GM18520 (cell line): ENCODE measurements around the gene UBE2D2.

Experiments used
- ATAC-seq: cut with Tn5 transposase; IDR thresholded peaks from one replicate; pipeline ENCODE4 v1.9.1; 2021; ENCODE audit not compliant: unreplicated experiment

Gene UBE2D2

DNA sequence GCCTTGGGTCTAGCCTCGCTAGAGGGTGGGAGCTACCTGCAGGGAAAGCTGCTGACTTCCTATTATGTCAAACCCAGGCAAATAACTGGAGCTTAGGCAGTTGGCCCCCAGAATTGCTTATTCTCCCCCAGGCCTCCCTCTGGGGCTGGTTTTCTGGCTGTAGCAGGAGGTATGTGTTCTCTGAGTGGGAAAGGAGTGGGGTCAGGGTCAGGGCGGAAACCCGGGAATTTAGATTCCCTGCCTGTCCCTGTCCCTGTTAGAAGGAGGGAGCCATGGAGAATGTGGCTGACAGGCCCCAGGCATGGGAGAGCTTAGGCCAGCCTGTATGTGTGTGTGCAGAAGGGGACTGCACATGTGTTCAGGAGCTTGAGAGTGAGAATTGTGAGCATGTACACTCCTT, 73.4 kb downstream of the UBE2D2 start:
- ATAC-seq = no peak

DNA sequence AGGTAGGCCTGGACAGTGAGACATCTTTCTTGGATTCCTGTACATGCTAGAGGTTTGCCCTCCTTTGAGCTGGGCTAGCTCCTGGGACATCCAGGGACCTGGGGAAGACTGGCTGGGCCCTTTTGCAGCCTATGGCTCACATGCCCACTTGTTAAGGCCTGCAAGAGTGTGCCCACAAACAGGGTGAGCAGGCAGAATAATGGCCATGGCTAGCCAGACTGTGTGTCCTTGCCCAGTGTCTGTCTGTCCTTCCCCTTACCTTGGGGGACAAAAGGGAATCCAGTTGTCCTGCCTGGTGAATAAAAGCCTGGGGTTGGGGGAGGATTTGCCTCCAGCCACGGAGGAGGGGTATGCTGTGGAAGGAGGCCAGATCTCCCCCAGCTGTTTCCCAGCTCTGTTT, 74.1 kb downstream of the UBE2D2 start:
- ATAC-seq = no peak

DNA sequence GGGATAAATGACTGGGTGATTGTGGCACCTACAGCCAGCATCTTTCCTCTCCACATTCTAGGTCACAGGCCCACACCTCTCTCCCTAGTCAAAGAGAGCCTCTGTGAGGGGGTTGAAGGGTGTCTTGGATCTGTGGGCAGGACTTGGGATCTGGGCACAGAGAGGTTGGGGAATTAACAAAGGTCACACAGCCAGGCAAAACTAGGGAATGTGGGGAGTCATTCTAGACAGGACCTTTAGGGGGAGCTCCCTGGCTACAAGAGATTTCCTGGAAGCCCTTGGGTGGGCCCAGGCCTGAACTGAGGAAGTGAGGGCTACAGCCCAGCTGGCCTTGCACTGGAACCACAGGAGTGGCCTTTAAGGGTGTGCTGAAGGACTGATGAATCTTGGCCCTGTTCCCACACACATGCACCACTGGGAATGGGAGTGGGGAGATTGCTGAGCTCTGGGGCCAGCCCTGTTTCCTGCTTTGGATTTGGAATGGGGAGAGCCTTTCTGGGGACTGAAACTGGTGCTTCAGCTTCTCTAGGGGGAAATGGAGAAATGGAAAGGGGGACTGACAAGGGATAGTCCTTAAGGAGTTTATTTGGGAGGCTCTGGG, 74.6 kb downstream of the UBE2D2 start:
- no peak for ATAC-seq

DNA sequence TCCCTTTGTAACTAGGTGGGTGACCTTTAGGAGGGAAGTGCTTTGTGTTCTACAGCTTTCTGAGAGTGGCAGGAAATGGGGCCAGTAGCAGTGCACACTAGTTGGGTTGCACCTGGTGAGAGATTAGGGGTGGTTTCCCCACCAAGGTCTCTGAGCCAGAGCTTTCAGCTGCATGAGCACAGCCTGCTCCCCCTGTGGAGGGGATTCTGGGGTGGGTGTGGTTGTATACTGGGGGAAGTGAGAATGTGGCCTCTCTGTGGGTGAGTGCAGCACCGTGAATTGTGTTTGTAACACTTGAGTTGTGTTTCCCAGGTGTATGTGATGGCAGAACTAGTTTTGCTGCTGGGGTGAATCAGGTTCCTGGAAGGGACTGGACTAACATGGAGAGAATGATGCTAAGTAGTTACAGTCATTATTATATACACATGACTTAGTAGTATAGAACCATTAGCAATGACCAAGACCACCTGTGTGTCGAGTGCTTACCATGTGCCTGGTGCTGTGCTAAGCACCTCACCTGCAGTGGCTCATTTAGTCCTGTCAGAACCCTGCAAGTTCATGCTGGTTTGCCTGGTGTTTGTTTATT, 75.2 kb downstream of the UBE2D2 start:
- peak; percentile 69 for ATAC-seq

DNA sequence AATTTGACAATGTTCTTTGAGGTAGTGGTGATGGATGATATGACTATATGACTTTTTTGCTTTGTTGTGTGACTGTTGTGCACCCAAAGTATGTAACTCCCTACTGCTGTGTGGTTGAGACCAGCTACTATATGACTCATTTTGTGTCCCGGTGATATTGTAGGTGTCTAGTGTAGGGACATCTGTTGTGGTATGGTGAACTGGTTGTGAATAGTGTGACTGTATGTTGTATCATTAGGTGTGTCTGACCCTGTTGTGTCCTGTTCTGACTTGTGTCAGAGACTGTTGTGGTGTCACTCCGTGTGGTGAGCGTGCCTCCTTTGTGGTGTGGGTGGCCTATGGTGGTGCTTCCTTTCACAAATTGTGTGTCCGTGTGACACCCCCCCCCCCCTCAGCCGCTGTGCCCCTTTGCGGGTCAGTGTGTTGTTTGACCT, 75.9 kb downstream of the UBE2D2 start:
- peak; percentile 28 for ATAC-seq

DNA sequence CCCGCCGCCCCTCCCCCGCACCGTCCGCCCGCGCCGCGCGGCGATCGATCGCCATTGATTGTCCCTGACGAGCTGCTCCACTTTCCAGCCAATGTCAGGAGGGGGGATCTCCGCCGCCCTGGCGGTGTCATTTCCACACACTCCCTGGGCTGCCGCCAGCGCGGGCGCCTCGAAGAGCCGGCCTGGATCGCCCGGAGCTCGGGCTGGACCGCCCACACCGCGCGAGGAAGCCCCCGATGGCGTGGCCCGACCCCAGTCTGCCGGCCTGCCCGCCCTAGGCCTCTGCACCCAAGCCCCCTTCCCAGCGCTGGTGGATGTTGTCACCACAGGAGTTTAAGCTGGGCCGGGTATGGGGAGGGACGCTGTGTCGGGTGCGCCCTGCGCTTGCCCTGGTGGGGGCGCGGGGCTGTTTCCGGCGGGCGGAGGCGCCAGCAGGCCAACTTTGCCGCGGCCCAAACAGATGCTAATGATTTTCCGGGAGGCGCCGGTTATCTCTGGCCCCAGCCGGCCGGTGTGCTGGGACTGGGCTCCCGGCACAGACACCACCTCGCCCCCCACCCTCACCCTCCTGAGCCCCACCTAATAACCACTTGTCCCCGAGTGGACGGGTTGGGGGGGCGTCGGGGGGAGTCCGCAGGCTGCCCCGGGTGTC, 76.4 kb downstream of the UBE2D2 start:
- ATAC-seq = no peak

DNA sequence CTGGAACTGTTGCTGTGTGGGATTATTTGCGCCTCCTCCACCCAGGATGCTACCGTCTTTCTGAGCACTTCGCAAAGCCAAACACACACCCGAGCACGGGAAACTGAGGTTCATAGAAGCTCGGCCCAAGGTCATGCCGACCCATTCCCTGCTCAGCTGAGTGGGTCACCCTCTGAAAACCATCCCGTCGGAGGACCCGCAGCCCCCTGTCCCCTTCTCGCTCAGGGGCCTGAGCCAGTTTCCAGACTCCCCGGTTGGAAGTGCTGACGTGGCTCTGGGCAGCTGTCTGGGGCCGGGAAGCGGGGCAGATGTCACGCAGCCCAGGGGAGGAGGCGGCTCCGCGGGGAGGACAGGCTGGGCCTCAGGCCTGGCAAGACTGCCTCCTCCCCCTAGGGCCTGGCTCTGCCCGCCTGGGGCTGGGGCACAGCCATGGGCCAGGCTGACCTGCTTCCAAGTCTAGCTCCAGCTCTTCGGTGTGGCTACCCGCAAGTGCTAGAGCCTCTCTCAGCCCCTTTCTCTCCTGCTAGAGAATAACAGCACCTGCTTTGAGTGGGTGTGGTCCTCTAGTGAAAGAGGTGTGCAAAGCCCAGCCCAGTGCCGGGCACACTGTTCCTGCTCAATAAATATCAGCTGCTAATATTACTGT, 77.1 kb downstream of the UBE2D2 start:
- no peak for ATAC-seq

DNA sequence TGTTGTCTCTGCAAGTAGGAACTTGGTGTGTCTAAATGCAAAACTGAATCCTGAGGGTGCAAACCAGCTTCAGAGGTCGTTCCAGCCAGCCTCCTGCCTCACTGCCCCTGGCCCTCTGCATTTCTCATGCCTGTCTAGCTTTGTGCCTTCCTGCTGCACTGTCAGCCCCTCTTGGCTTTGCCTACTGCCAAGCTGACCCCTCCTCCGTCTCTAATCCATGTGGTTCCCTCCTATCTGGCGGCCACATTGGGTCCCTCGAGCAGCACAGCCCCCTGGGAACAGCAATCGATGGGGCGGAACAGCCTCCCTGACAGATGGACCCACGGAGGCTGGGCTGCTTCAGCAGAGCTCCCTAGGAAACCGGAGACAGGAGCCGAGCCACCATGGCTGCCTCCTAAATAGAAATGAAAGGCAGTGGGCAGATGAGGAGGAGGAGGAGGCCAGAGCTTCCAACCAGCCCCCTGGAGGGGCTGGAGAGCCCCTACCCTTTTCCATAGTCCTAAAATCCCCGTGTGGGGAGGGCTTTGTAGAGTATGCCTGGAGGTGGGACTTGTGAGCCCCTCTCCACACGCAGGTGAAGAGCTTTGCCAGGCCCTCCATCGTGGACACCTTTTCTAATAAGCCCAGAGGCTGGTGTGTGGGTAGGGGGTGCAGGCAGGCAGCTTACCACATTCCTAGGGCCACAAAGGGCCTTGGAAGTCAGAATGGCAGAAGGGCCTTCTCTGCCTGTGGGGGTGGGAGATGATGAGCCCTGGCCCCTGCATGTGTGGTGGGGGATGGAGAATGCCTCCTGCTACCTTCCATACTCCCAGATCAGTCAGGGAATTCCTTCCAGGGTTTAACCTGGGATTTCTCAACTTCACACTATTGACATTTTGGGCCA, 77.8 kb downstream of the UBE2D2 start:
- no peak for ATAC-seq

DNA sequence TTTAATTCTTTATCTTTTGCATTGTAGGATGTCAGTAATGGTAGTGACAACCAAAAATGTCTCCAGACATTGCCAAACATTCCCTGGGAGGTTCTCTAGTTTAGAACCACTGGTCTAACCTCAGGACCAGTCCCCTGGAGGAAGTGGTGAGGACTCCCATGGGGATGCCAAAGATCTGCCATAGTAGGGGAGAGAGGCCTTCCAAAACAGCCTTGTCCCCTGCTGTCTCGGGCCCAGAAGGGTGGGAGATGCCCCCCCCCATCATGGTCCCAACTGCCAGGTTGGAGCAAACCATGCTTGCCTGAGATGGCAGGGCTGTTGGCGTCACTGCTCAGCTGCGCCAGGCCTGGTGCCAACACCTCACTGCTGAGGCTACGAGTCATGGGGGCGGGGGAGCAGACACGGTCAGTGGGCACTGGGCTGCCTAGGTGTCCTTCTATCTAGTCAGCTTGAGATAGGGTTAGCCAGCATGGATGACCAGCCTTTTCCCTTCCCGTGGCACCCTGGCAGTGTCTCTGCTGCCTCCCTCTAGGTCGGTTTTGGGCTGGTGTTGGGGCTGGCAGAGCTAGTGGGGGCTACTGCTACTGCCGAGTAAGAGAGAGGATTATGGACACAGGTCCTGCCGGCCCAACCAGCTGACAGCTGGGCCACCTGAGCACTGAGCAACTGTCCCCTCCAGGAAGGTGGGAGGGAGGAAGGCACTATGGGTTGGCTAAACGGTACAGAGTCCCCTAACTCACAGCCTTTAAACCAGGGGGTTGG, 78.7 kb downstream of the UBE2D2 start:
- no peak for ATAC-seq

DNA sequence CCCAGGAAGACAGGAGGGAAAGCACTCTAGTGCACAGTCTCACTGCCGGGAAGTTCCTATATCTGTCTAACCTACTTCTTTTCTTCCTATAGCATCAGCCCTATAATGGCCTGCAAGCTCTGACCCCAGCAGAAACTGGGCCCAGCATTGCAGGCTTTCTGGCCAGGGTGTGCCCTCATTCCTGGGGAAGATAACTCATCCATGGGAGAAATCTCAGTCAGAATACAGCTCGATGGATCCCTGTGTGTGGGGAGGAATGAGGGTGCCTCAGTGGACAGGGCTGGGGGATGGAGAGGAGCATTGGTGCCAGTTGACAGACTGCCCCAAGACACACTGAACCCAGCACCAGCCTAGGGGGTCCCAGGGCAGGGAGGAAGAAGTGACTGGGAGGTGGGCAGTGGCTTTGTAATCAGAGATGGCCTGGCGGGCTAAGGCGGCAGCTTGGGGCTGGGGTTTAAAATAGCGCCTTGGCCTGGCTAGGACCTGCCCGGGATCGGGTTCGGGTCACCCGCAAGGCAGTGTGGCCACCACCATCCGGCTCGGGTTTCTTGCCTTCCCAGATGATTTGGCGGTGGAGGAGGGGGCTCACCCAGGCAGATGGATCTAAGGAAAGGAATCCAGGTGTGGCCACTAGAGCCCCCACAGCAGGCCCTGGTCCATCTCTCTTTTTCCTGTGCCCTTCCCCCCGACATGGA, 79.4 kb downstream of the UBE2D2 start:
- no peak for ATAC-seq

DNA sequence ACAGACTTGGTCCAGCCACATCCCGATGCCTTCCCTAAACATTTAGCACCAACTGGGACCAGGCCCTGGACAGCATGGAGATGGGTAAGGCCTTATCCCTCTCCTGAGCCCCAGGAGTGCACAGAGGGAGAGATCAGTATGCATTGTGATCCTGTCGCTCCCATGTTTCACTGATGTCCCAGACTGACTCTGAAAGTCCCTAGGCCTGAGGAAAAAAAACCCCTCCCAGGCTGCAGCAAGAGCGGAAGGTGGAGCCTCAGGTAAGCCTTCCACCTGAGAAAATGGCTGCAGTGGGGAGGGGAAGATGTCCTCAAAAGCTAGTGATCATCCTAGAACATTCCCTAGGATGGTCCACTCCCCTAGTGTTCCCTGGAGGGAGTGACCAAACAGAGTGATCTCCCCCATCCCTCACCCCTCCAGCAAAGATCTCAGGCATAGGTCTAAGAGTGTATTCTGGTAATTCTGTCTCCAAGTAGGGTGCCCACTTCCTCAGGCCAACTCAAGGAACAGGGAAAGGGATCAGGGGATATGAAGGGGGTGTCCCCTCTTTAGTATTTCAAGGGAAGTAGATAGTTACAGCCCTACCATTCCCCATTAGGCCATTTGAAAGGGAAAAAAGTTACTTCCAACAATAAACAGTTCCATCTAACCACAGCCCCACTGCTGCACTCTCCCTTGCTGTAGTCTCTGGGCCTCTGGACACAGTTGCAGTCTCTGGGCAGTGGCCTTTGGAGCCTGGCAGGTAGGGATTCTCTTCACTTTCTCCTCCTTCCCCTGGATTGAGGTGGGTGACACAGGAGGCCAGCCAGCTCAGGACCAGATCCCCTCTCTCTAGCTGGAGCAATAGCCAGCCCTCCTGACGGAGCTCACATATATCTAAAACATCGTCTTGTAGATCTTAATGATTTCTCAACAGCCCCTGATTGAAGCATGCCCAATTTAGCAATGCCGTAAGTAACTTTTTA, 80.3 kb downstream of the UBE2D2 start:
- ATAC-seq = no peak

DNA sequence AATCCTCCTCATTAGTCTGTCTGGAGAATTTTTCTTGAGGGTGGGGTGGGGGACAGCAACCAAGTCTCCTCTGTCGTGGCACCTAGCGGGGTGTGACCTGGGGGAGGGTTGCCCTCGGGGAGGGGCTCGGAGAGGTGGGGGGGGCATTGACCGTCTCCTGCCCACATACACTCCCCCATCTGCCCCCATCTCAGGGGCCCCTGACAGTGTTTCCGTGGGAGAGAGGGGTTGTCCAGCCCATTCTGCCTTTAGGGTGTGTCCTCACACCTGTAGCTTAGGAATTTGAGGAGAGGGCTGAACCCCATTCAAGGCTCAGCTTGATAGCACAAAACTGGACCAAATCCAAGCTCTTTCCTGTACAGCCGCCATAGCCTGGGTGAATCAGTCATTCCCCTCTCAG, 81.1 kb downstream of the UBE2D2 start:
- ATAC-seq = no peak

DNA sequence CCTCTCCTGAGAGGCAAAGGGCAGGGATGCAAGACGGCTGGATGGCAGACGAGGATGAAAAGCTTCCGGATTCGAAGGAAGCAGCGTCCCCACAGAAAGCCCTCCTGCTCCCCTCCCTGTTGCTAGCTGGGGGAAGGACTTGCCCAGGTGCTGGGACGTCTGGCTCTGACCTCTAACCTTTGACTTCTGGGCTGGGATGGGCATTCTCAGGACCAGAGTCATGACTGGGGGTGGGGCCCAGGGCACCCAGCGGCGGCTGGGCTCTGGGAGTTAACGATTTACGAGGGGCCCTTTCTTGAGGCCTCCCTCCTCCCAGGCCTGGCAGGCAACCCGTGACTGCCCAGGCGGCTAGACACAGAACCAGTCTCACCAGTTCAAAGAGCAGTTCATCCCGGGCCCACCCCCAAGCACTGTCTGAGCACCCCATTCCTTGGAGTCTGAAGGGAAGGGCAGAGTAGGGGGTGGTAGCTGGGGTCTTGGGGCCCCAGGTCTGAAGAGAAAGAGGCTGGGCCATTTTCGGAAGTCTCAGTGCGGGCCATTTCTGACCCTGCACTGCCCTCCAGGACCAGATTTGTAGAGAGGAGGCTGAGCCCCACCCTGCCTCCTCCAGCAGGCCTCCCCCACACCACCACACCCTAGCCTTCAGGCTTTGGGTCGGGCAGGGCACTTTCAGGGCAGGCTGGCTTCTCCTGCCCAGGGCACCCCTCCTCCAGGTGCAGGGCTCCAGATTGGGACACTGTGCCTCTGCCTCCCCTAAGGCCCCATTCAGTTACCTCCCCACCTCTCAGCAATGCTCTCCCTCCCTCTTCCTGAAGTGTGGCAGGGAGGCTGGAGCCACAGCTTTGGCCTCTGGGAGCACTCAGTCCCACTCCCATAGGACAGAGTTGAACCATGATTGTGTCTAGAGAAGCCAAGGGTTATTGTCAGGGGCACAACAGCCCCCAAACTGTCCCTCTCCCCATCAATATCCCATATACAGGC, 82.0 kb downstream of the UBE2D2 start:
- no peak for ATAC-seq

DNA sequence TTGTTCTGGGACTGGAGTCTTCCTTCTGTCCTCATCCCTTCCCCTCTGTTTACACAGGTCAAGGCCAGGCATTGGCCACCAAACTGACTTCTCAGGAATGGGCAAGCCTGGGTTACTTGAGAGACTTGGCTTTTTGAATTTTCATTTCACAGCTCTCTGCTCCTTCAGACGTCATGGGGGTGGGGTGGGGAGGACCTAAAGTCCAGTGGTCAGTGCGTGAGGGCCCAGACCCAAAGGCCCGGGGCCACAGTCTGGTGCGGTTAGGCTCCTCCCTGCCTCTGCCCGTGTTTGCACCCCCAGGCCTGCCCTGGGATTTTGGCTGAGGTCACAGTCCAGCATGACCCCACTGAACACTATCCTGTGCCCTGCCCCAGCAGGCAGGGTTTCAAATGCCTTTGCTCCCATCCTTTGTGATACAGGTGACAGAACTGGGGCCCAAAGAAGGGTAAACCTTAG, 82.9 kb downstream of the UBE2D2 start:
- no peak for ATAC-seq

DNA sequence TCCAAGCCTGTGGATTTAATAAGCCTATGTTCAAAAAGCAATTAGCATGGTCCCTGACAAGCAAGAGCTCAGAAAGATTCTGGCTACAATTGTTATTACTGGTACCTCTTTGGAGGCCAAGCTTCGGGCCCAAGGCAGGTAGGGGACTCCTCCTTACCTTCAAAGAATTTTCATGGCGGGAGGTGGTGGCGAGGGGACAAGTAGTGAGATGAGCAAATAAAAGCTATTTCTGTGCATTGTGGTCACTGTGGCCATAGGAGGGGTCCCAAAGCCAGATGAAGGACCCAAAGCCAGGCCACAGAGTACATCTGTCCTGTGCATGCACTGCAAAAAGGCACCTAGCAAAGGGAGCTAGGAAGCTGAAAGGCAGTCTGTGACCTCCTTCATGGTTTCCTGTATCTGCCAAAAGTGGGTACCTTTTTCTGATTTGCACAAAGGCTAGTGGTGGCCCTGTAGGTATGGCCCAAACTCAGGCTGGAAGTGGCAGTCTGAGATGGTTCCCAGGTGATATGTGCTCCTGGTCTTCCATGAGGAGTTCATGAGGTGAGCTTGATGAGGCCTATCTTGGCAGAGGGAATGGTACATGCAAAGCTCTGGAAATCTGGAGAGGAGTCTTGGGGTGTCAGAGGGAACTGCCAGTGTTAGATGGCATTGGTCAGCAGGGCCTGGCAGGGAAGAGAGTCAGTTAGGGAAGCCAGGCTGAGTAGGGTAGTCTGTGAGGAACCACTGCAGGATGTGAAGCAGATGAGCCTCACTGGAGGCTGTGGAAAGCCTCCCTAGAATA, 83.7 kb downstream of the UBE2D2 start:
- ATAC-seq = no peak

DNA sequence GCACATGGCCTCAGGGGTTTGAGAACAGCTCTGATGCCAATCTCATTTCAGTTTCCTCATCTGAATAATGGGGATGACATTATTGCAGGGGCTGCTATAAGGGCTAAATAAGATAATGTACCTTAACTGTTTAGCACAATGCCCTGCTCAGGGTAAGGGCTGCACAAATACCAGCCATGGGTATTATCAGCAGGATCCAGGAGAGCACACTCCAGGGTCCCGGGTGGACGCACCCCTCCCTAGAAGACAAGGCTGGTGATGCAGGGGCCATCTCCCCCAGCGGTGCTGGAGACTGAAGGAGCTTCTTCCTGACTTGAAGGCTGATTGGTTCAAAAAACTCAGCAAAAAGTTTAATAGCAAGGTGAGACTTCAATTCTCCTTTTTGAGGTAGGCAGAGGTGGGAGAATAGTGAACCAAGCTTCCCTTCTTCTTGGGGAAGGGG, 84.3 kb downstream of the UBE2D2 start:
- ATAC-seq = no peak

DNA sequence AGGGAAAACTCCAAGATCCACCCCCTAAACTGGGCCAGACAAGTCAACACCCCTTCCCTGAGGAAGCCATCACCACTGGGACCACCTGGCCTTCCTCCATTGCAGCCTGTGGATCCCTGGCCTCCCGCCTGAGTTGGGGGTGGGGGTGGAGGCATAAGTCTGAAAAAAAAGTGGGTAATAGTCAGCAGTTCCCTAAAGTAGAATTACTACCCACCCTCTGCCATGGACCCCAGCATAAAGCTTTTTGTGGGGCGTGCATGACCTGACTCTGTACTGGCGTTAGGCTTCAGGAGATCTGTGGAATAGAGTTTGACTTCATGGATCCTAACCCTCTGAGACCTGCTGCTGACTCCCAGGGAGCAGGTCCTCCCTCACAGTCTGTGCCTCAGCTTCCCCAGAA, 85.0 kb downstream of the UBE2D2 start:
- ATAC-seq = no peak
